Lung (tissue), 12 donors: ENCODE results near the gene DOCK4. TPM values are rescaled to one million over a fixed set of nuclear protein-coding genes. Genes with fewer than 3 reads are reported as not detected.

Experiments
- ATAC-seq: fragments of 200-7000 bp; cut with Tn5 transposase; one replicate; pipeline ENCODE4 v1.9.1; 2020; ENCODE audit warnings: moderate number of reproducible peaks; ENCODE audit not compliant: insufficient read depth, low FRiP score
- DNase-seq, 3 donors: peaks; one replicate each; pipeline ENCODE4 v3.0.0-alpha.2; 2013 to 2017
- H3K27ac ChIP-seq, 2 donors: one replicate each; pipeline ENCODE4 v1.5.1; 2013; ENCODE audit warnings: mild to moderate bottlenecking in 2 of 2, moderate library complexity in 2 of 2, control low read depth in 1 of 2, inconsistent platforms in 1 of 2, low read depth in 1 of 2, low read length in 1 of 2
- H3K27me3 ChIP-seq, 3 donors: one replicate each; pipeline ENCODE4 v1.5.1; 2013; ENCODE audit warnings: low read length in 2 of 3; ENCODE audit not compliant: control insufficient read depth in 3 of 3, insufficient read depth in 3 of 3
- H3K36me3 ChIP-seq, 4 donors: one replicate each; pipeline ENCODE4 v1.5.1; 2013; ENCODE audit warnings: low read length in 4 of 4, mild to moderate bottlenecking in 1 of 4, moderate library complexity in 1 of 4; ENCODE audit not compliant: control insufficient read depth in 4 of 4, insufficient read depth in 4 of 4
- H3K4me1 ChIP-seq, 5 donors: one replicate each; pipeline ENCODE4 v1.5.1; 2013; ENCODE audit warnings: low read length in 5 of 5, mild to moderate bottlenecking in 2 of 5, moderate library complexity in 1 of 5; ENCODE audit not compliant: control insufficient read depth in 5 of 5, insufficient read depth in 5 of 5
- H3K4me3 ChIP-seq: one replicate; pipeline ENCODE4 v1.5.1; 2013; ENCODE audit warnings: mild to moderate bottlenecking, control low read depth, moderate library complexity
- H3K9ac ChIP-seq, 2 donors: one replicate each; pipeline ENCODE4 v1.5.1; 2013; ENCODE audit warnings: low read length in 2 of 2, control low read depth in 1 of 2; ENCODE audit not compliant: insufficient read depth in 1 of 2
- H3K9me3 ChIP-seq, 4 donors: one replicate each; pipeline ENCODE4 v1.5.1; 2013; ENCODE audit warnings: low read length in 3 of 4, mild to moderate bottlenecking in 1 of 4, moderate library complexity in 1 of 4; ENCODE audit not compliant: control insufficient read depth in 4 of 4, insufficient read depth in 3 of 4
- WGBS, 2 donors: extraction: QIAGEN DNeasy Blood & Tissue Kit; methylation state at CpG; one replicate each; pipeline ENCODE4 v1.1.7; 2013; 5-methylcytosine and 5-hydroxymethylcytosine counted together
- polyA plus RNA-seq, 2 donors: library from polyadenylated mRNA; stranded (reverse); fragments of 200-250 nt; gene quantifications; one replicate each; pipeline ENCODE4 v1.2.1, GENCODE V29; 2013
- total RNA-seq, 2 donors: library from RNA; depleted of rRNA in 1 of 2; stranded (reverse); fragments of >200 nt in 1 of 2; gene quantifications; one replicate each; pipeline ENCODE4 v1.2.1, GENCODE V29; 2014 to 2021
- TF ChIP-seq, protein P1 (sequence below): IDR thresholded peaks from 2 replicates; pipeline ENCODE4 v1.5.1; 2012; ENCODE audit warnings: mild to moderate bottlenecking; ENCODE audit errors: control extremely low read depth, extremely low read depth
- donor health status: control.
- donor health status: control.
- donor health status: Bipolar disorder and iron deficiency.
- donor health status: healthy.
- donor health status: DM: yes; HTN: yes; CAD: no.

DOCK4 gene
- total and polyA plus RNA-seq, 4 donors, result 18.7 to 163 (median 40.3) TPM

DNA sequence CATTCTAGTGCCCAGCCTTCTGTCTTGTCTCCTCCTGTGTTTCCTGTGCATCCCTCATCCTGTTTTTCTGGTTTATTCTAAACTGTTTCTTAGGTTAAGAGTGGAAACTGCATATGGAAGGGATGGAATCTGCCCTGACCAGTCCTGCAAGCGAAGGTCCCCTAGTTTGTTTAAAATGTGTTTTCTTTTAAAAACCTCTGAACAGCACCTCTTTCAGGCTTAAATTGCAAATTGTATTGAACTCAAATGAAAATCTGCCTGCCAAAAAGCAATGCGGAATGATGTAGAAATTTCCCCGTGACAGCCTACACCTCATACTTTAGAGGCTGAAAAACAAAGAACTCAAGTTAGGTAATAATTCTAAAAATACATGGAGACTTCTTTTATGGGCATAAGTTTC lies 421.1 kb downstream of the DOCK4 start:
- Histone ChIP-seq H3K36me3 (peaks cover 6 to 19% (median 13%) of the 10 kb centered on the region in 4 donors), H3K4me1 (peaks cover 0 to 14% (median 5%) of the 10 kb centered on the region in 5 donors), H3K27me3 (no peaks in the 10 kb centered on the region), H3K4me3 (no peak overlapping the region), H3K9me3 (no peaks in the 10 kb centered on the region), H3K27ac (no peak overlapping the region), H3K9ac (no peak overlapping the region)
- TF ChIP-seq, protein P1, sequence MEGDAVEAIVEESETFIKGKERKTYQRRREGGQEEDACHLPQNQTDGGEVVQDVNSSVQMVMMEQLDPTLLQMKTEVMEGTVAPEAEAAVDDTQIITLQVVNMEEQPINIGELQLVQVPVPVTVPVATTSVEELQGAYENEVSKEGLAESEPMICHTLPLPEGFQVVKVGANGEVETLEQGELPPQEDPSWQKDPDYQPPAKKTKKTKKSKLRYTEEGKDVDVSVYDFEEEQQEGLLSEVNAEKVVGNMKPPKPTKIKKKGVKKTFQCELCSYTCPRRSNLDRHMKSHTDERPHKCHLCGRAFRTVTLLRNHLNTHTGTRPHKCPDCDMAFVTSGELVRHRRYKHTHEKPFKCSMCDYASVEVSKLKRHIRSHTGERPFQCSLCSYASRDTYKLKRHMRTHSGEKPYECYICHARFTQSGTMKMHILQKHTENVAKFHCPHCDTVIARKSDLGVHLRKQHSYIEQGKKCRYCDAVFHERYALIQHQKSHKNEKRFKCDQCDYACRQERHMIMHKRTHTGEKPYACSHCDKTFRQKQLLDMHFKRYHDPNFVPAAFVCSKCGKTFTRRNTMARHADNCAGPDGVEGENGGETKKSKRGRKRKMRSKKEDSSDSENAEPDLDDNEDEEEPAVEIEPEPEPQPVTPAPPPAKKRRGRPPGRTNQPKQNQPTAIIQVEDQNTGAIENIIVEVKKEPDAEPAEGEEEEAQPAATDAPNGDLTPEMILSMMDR, result no peak
- no peak for ATAC-seq
- peak; percentile 24 to 68 (median 53) for DNase-seq
- 70 to 76% methylated on average over 3 of the region's 3 CpGs for WGBS, 2 donors

DNA sequence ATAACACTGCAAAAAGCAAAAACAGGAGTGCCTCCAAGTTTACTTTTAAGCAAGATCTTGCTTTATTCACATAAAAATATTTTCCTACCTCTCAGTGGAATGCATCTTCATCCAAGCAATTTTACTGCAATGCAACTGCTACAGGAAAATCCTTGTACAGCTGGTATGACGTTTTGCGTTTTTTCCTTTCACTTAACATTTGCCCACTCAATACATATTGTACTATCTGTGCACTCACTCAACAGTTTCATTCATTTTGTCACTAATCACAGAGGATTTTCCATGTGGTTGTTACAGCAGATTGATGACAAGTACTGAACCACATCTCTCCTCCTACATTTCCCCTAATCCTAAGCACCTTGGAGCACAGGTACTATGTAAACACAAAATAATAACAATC lies 421.9 kb downstream of the DOCK4 start:
- Histone ChIP-seq H3K27ac (no peak overlapping the region), H3K9ac (no peak overlapping the region), H3K36me3 (peaks cover 7 to 17% (median 9%) of the 10 kb centered on the region in 4 donors), H3K27me3 (no peaks in the 10 kb centered on the region), H3K4me1 (peaks cover 0 to 9% (median 5%) of the 10 kb centered on the region in 5 donors), H3K4me3 (no peak overlapping the region), H3K9me3 (no peaks in the 10 kb centered on the region)
- DNase-seq (peak in 2 of 3 donors; percentile 15 to 29), ATAC-seq (no peak)
- TF ChIP-seq, protein P1, result no peak
- whole genome bisulfite sequencing, 2 donors, result 68 to 75% methylated on average over 2 of the region's 2 CpGs

- TF ChIP-seq, protein P1, result no peak
- no peaks in the 10 kb centered on the region for H3K9me3 ChIP-seq
- peaks cover 7 to 17% (median 9%) of the 10 kb centered on the region in 4 donors for H3K36me3 ChIP-seq
- no peak overlapping the region for H3K4me3 ChIP-seq
- H3K4me1 ChIP-seq, result peaks cover 0 to 5% (median 3%) of the 10 kb centered on the region in 5 donors
- DNase-seq (no peak), ATAC-seq (no peak)
- no peak overlapping the region for H3K27ac ChIP-seq
- H3K27me3 ChIP-seq, result no peaks in the 10 kb centered on the region
- WGBS, 2 donors, result 87 to 92% methylated on average over 5 of the region's 5 CpGs
- no peak overlapping the region for H3K9ac ChIP-seq
Measured at GRCh38 chr7:111783854-111784253, 422.3 kb downstream of the DOCK4 start.

DNA sequence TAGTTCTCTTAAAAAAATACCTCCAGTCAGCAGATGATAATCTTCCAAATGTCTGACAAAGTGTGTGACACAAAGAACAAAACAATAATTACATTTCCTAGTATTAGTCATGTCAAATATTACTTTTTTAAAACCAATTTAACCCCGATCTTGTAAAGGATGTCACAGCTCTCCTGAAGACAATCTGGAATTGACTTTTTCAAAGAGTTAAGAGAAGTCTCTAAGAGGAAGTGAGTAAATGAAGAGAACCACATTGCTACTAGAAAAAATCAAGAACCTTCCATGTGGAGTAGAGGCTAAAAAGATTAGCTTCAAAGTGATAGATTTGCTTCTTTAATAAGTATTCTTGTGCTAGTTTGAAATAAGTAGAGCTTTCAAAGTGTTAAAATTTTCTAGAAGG lies 425.7 kb downstream of the DOCK4 start:
- H3K36me3 ChIP-seq, result peaks cover 6 to 32% (median 27%) of the 10 kb centered on the region in 4 donors
- 76 to 85% methylated on average over 1 of the region's 1 CpG for WGBS, 2 donors

More for the DNA sequence above, 425.7 kb downstream of the DOCK4 start:
- H3K27me3 ChIP-seq, result no peaks in the 10 kb centered on the region
- no peak for DNase-seq
- no peak overlapping the region for H3K9ac ChIP-seq
- TF ChIP-seq, protein P1, result no peak
- no peak for ATAC-seq
- no peaks in the 10 kb centered on the region for H3K4me1 ChIP-seq
- peaks cover 2 to 6% (median 3%) of the 10 kb centered on the region in 4 donors for H3K9me3 ChIP-seq
- H3K27ac ChIP-seq, result no peak overlapping the region
- no peak overlapping the region for H3K4me3 ChIP-seq
